ENCODE results near the gene FBXO31. TPM values are rescaled to one million over a fixed set of nuclear protein-coding genes. Genes with fewer than 3 reads are reported as not detected.

Gene FBXO31
- total and polyA plus RNA-seq, 2 of the 8 experiments (the other 6 are each of a cell fraction or from before 2014, with no cell fraction given) = 8.3 to 21.6 TPM

GRCh38 chr16:87332150-87332549 is 51.4 kb downstream of the FBXO31 start:
- ChIA-PET POLR2A (ENCODE audit: partially characterized antibody) (interaction anchor here (1.0 to 1.6 kb wide), 4 partner anchors 9 to 23 kb away, joined by 3 to 5 read pairs (median 3); no protein-coding TSS in a partner anchor), CTCF (ENCODE audit: partially characterized antibody) (interaction anchor here (0.9 to 2.1 kb wide), 3 partner anchors 8 to 34 kb away, joined by 4 to 8 read pairs (median 6); no protein-coding TSS in a partner anchor)
- Histone ChIP-seq H2AFZ (ENCODE audit: low read length) (no peak overlapping the region), H3K27me3 (replicated peaks in 1 of 4; ENCODE audit: control insufficient read depth in 3 of 4, extremely low read depth in 1 of 4, insufficient read depth in 3 of 4, low read length in 3 of 4) (no peaks in the 10 kb centered on the region), H4K20me1 (replicated peaks in 1 of 2; ENCODE audit: control insufficient read depth in 1 of 2, insufficient read depth in 2 of 2, low read length in 2 of 2) (peaks cover 11% of the 10 kb centered on the region in 2 experiments), H2BK12ac (ENCODE audit: low read depth, low read length) (no peak overlapping the region), H3K4me2 (ENCODE audit: insufficient read depth in 1 of 2, low read depth in 2 of 2, low read length in 2 of 2) (no peak overlapping the region), H2BK5ac (ENCODE audit: low read depth, low read length) (no peak overlapping the region), H3K4ac (replicated peaks; ENCODE audit: insufficient read length, low read depth, low read length) (no peak overlapping the region), H3K18ac (ENCODE audit: extremely low read depth, low read length) (no peak overlapping the region), H2BK15ac (ENCODE audit: low read length) (no peak overlapping the region), H3K4me3 (ENCODE audit: extremely low read depth in 1 of 4, insufficient read depth in 2 of 4, low read depth in 3 of 4, low read length in 4 of 4) (no peak overlapping the region), H3K27ac (ENCODE audit: low read depth, low read length) (no peak overlapping the region; the same call in 1 of the 2 replicates), H2BK120ac (replicated peaks; ENCODE audit: low read depth, low read length) (no peak overlapping the region), H3K36me3 (ENCODE audit: control insufficient read depth in 2 of 4, insufficient read depth in 4 of 4, low read length in 3 of 4) (peaks cover 0 to 14% (median 5%) of the 10 kb centered on the region in 4 experiments; a peak in 5 of 8 replicates), H4K91ac (replicated peaks; ENCODE audit: insufficient read length, low read length) (no peak overlapping the region), H4K8ac (ENCODE audit: extremely low read depth, insufficient read depth, low read length) (no peak overlapping the region), H3K14ac (ENCODE audit: insufficient read length) (no peak overlapping the region), H3K23me2 (ENCODE audit: low read depth, low read length) (0 out of 2 replicates have a peak, but pooled peaks cover under 1% of the 10 kb centered on the region), H3K79me2 (ENCODE audit: control insufficient read depth in 1 of 2, insufficient read depth in 2 of 2, low read length in 2 of 2) (no peaks in the 10 kb centered on the region), H3K56ac (replicated peaks; ENCODE audit: insufficient read length, low read depth, low read length) (no peak overlapping the region), H3K4me1 (replicated peaks in 1 of 4; ENCODE audit: control insufficient read depth in 3 of 4, insufficient read depth in 4 of 4, low read length in 3 of 4) (no peaks in the 10 kb centered on the region), H3K79me1 (ENCODE audit: low read depth, low read length) (peaks cover 2% of the 10 kb centered on the region; the same call in 1 of the 2 replicates), H3K9me3 (ENCODE audit: insufficient read depth in 2 of 2, low read depth in 1 of 2, low read length in 1 of 2) (no peaks in the 10 kb centered on the region), H2BK20ac (ENCODE audit: low read length) (no peak overlapping the region), H4K5ac (ENCODE audit: insufficient read length, low read depth, low read length) (no peak overlapping the region), H2AK5ac (ENCODE audit: low read depth, low read length) (no peak overlapping the region), H3K23ac (ENCODE audit: insufficient read length) (no peak overlapping the region), H3K9ac (replicated peaks in 1 of 4; ENCODE audit: extremely low read depth in 1 of 4, low read depth in 3 of 4, low read length in 3 of 4) (no peak overlapping the region)
- whole genome bisulfite sequencing, 2 experiments (ENCODE audit: extremely low coverage in 1 of 2, insufficient coverage in 1 of 2, insufficient read length in 1 of 2, insufficient replicate concordance in 2 of 2, low coverage in 1 of 2, low lambda C conversion rate in 2 of 2, missing lambda C conversion rate in 1 of 2) = 94% methylated on average over 10 of the region's 10 CpGs; no CpG with 5 or more reads in 1 of the 2 experiments
- DNase-seq (ENCODE audit: low read depth in 1 of 2, low spot score in 2 of 2) (no peak), FAIRE-seq (no peak)
- TF ChIP-seq NANOG (IDR thresholded peaks at IDR 0.05; ENCODE audit: insufficient read depth, low read depth, low read length, poor library complexity, severe bottlenecking) = no peak
- TF ChIP-seq HDAC2 (IDR thresholded peaks at IDR 0.05; ENCODE audit: borderline replicate concordance in 1 of 2, low read depth in 2 of 2, low read length in 2 of 2) = no peak
- TF ChIP-seq RXRA (IDR thresholded peaks at IDR 0.05; ENCODE audit: insufficient read depth, low read depth, low read length) = no peak
- TF ChIP-seq, protein P1, sequence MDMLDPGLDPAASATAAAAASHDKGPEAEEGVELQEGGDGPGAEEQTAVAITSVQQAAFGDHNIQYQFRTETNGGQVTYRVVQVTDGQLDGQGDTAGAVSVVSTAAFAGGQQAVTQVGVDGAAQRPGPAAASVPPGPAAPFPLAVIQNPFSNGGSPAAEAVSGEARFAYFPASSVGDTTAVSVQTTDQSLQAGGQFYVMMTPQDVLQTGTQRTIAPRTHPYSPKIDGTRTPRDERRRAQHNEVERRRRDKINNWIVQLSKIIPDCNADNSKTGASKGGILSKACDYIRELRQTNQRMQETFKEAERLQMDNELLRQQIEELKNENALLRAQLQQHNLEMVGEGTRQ (IDR thresholded peaks at IDR 0.05; ENCODE audit: low read length) = no peak
- no peak for TF ChIP-seq MAFK (IDR thresholded peaks at IDR 0.05; ENCODE audit: low read depth, low read length)
- no peak for TF ChIP-seq CTBP2 (IDR thresholded peaks at IDR 0.05; ENCODE audit: borderline replicate concordance, insufficient read depth, insufficient read length, low read length)
- no peak for TF ChIP-seq CBX5 (IDR thresholded peaks at IDR 0.05; ENCODE audit: low read depth, low read length)
- no peak for TF ChIP-seq NRF1 (IDR thresholded peaks at IDR 0.05; ENCODE audit: low read depth, low read length)
- no peak for TF ChIP-seq ATF2 (IDR thresholded peaks at IDR 0.05; ENCODE audit: low read length)
- no peak for TF ChIP-seq RFX5 (IDR thresholded peaks at IDR 0.05; ENCODE audit: borderline replicate concordance, low read depth, low read length)

Data from H1 (cell line).